Right hindlimb (tissue), 1 donor: ENCODE measurements around the gene LRRFIP2.
"Not testable (repeated sequence)": the region's sequence is repeated elsewhere in the genome, so short reads cannot be mapped to it uniquely, and the experiment has no call there.

Source experiments
- DNase-seq: peaks from one replicate; pipeline ENCODE4 v3.0.0-alpha.2; 2018

The LRRFIP2 gene

DNA sequence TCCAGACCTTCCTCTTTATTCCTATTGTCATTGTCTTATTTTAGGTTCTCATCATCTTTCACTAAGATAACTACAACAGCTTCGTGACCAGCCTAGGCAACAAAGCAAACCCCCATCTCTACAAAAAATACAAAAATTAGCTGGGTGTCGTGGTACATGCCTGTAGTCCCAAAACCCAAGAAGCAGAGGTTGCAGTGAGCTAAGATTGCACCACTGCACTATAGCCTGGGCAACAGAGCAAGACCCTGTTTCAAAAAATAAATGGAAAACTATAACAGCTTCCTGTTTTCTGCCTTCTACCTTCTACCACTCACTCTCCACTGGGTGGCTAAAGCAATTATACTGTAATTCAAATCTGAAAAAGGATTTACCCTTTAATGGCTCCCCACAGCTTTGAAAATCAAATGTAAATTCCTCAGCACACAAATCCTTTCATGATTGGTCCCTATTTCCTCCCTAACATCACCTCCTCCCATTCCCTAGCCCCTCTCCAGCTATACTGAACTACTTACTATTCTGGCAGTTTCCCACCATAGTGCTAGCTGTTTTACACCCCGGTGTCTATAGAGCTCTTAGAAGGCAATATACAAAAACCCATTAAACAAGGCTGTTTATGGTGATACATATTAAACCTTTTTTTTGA lies 33.4 kb downstream of the LRRFIP2 start:
- no peak for DNase-seq

- no peak for DNase-seq
These were observed 34.8 kb downstream of the LRRFIP2 start for GRCh38 chr3:37139567-37140052.

DNA sequence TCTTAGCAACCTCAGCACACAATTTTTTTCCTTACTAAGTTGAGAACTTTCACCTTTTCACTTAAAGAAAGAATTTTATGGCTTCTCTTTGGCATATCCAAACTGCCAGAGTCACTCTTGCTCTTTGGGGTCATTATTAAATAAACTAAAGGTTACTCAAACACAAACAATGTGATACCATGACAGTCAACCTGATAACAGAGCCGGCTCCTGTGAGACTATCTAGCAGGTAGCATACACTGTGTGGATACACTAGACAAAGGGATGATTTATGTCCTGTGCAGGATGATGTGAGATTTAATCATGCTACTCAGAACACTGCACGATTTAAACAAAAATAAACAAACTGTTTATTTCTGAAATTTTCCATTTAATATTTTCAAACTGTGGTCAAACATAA lies 35.6 kb downstream of the LRRFIP2 start:
- DNase-seq, result no peak

- no peak for DNase-seq
These were observed 36.9 kb downstream of the LRRFIP2 start for GRCh38 chr3:37137516-37137915.

GRCh38 chr3:37136067-37136466 lies 38.3 kb downstream of the LRRFIP2 start:
- no peak for DNase-seq

DNA sequence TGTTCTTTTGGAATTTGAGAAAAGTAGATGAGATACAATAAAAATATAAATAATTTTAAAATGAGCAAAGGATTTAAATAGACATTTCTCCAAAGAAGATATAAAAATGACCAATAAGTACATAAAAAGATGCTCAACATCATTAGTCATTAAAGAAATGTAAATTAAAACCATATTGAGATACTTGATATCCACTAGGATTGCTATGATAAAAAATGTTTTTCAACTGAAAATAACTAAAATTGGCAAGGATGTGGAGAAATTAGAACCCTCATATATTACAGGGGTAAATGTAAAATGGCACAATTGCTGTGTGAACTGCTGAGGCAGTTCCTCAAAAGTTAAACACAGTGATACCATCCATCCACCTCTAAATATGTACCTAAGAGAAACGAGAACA lies 38.8 kb downstream of the LRRFIP2 start:
- no peak for DNase-seq

DNA sequence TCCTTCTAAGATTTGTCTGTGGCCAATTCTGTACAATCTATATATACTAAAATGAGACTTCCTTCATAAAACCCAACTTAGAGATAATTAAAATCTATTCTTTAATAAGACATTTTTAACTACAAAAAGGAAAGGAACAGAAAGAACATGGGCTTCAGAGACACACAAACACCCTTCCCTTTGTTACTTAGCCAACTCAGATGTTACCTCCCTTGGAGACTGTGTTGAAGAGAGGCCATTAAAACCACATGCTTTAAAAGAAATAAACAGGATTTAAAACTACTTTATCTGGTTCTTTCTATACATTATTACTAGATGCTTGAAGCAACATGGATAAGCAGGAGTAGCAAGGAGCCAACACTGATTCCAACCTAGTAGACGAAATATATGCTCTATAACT lies 42.0 kb downstream of the LRRFIP2 start:
- no peak for DNase-seq

DNA sequence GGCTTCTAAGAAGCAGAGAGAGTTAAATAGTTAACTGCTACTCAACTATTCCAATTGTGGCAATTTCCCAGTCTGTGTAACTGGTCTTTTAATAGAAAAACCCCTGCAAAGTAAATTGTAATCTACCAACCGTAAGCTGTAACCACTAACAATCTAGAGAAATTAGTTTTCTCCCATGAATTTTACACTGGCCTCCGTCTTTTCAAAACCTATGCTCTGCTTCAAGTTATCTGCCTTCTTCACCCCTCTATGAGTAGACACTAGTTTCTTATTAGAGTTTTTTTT lies 42.6 kb downstream of the LRRFIP2 start:
- no peak for DNase-seq

DNA sequence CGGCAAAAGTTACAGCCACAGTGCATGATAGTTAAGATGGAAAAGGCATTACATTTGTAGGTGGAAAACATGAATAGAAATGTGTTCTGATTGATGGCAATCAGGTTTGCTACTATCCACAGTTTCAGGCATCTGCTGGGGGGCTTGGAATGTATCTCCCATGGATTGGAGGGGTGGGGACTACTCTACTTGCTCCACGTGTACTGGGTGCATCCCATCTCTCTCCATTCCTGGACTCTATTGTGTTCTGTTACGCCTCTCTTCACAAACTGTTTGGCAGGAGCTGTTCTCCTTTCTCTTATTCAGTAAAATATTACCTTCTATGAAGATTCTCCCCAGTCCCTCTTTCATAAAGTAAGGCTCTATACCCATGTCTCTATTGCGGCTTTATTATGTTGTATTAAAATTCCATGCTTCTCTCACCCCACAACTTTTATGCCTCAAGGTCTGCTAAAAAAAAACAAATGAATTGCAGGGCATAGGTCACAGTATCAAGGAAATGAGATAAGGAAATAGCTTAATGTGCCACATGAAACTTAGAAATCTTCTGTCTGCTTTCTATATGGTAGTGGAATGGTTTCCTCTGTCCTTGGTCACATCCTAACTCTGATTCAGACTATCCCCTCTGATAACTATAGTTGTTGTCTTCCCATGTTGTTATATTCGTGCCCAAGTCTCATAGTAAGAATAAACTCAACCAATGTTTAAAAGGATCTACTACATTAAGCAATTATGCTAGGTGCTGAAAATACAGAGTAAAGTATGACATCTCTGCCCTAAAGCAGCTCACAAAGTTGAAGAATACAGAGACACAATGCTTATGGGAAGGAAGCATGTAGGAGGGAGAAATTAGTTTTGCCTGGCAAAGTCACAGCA lies 43.2 kb downstream of the LRRFIP2 start:
- DNase-seq, result no peak

GRCh38 chr3:37130448-37130847 lies 43.9 kb downstream of the LRRFIP2 start:
- DNase-seq, result no peak

DNA sequence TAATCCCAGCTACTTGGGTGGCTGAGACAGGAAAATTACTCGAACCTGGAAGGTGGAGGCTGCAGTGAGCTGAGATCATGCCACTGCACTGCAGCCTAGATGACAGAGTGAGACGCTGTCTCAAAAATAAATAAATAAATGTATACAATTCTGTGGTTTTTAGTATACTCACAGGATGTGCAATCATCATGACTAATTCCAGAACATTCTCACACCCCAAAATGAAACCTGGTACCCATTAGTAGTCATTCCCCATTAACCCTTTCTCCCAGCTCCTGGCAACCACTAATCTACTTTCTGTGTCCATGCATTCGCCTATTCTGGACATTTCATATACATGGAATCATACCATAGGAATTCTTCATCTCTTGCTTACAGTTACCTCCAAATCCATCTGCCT lies 44.5 kb downstream of the LRRFIP2 start:
- DNase-seq, result no peak

DNA sequence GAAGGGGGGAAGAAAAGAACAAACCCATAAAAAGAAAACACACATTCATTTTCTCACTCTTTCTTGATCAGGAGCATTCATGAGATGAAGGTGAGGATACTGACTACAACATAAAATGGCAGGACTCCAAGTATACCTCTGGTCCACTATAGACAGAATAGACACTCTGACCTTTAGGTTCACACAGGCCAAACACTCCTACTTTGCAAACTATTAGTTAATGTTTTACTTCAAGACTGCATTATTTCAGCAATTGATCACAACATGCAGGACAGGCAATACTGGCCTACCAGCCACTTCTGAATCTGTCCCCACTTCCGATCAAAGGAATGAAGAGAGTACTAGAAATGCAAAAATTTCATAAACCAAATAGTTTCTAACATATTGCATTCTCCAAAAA lies 47.0 kb downstream of the LRRFIP2 start:
- DNase-seq, result no peak

- no peak for DNase-seq
These were observed 47.5 kb downstream of the LRRFIP2 start for GRCh38 chr3:37126856-37127255.

GRCh38 chr3:37125195-37126073 lies 48.9 kb downstream of the LRRFIP2 start:
- DNase-seq, result no peak

- no peak for DNase-seq
These were observed 49.9 kb downstream of the LRRFIP2 start for GRCh38 chr3:37124435-37124834.

- DNase-seq, result no peak
These were observed 51.1 kb downstream of the LRRFIP2 start for GRCh38 chr3:37123292-37123691.

- DNase-seq, result not testable (repeated sequence)
These were observed 52.3 kb downstream of the LRRFIP2 start for GRCh38 chr3:37122069-37122468.

DNA sequence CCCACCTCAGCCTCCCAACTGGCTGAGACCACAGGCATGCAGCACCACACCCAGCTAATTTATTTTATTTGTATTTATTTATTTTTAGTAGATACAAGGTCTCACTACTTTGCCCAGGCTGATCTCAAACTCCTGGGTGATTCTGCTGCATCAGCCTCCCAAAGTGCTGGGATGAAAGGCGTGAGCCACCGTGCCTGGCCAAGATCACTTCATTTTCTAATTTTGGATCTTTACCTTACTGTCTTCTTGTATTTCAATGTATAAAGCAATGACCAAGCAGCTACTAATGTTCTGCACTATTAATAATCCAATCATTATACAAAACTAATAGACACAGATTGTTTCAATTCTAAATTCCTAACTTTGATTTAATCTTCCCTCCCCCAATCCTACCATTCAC lies 56.2 kb downstream of the LRRFIP2 start:
- DNase-seq, result no peak

DNA sequence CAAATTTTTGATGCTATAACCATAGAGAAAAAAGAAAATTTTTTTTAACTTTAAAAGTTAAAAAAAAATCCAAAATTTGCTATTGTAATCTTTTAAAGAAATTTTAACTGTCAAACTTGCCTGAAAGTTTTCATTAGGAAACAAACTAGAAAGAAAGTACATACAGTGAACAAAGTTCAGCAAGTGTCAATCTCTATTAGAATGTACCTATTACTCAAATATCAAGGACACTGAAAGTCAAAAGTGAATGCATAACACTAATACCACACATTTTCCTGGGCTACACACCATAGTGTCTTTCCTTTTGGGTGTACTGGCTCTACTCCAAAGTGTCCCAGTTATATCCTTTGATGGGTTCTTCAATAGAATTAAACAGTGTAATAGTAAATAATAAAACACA lies 56.8 kb downstream of the LRRFIP2 start:
- no peak for DNase-seq

GRCh38 chr3:37116998-37117397 lies 57.4 kb downstream of the LRRFIP2 start:
- DNase-seq, result no peak

GRCh38 chr3:37115446-37115845 lies 58.9 kb downstream of the LRRFIP2 start:
- no peak for DNase-seq

DNA sequence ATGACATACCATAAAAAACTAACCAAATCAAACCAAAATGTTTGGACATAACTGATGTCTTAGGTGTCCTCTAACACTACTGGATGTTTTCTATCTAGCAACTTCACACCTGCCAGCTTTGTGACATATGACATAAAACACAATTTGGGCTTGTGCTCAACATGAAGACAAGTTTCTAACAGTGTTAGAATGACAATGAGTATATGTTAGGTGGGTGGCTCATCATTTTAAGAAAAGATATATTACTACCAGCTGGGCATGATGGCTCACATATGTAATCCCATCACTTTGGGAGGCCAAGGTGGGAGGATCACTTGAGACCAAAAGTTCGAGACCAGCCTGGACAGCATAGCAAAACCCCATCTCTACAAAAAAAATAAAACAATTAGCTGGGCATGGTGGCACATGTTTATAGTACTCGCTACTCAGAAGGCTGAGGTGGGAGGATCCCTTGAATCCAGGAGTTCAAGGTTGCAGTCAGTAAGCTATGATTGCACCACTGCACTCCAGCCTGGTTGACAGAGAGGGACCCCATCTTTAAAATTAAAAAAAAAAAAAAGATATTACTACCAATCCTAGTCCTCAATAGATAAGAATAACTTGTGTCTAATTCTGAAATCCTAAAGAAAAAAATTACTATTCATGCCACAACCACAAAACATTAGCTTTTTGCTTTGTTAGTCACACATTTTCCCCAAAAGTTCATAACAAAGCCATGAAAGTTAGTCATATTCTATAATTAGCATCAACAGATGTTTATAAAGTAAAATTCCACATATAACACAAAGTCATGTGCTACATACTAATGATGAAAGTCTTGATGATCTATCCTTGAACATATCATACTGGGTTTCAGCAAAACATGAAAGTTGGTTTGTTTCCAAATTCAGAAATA lies 59.9 kb downstream of the LRRFIP2 start:
- DNase-seq, result no peak

DNA sequence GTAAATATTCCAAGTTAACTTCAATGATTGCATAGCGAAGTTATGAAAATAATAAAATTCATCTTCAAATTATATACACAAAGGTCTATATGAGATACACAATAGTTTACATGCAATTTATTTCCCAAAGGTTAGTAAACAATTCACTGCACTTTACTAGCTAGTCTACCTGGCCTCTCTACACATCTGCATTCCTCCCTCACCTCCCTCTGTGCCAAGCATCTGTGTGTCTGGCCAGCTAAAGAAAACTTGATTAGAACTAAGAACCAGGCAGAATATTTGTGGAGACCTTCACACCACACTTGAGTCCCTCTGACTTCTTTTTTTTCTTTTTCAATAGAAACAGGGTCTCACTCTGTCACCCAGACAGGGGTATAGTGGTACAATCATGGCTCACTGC lies 61.4 kb downstream of the LRRFIP2 start:
- no peak for DNase-seq
